ENCODE data around the gene TAS2R30.

Gene TAS2R30

GRCh38 chr12:11171145-11171968, 36.9 kb upstream of the TAS2R30 start, which contains the start of gene SMIM10L1 (continued):
- TF ChIP-seq ZNF529 (tag by site-specific recombination; IDR thresholded peaks at IDR 0.05; ENCODE audit: insufficient replicate concordance) (no peak), ZNF26 (tag by site-specific recombination; IDR thresholded peaks at IDR 0.05) (no peak), ZNF621 (tag by site-specific recombination; IDR thresholded peaks at IDR 0.05) (no peak), BCL11A (tag by site-specific recombination; IDR thresholded peaks at IDR 0.05; ENCODE audit: low read depth) (no peak), ZNF174 (tag by site-specific recombination; IDR thresholded peaks at IDR 0.05) (no peak), INSM2 (tag by site-specific recombination; IDR thresholded peaks at IDR 0.05) (0 out of 2 replicates have a peak, but pooled peaks have one; percentile 27), ZNF677 (tag by site-specific recombination; IDR thresholded peaks at IDR 0.05) (no peak), GLI4 (tag by site-specific recombination; IDR thresholded peaks at IDR 0.05) (0 out of 2 replicates have a peak, but pooled peaks have one; percentile 66), ZBTB48 (tag by site-specific recombination; IDR thresholded peaks at IDR 0.05) (peak; percentile 42; the same call in 1 of the 2 replicates), HOXD13 (CRISPR knock-in tag; IDR thresholded peaks at IDR 0.05; ENCODE audit: borderline replicate concordance) (no peak), ZBTB1 (tag by site-specific recombination; IDR thresholded peaks at IDR 0.05) (0 out of 2 replicates have a peak, but pooled peaks have one; percentile 43), ZSCAN4 (tag by site-specific recombination; IDR thresholded peaks at IDR 0.05) (no peak), ZNF350 (tag by site-specific recombination; IDR thresholded peaks at IDR 0.05) (no peak), ZNF830 (tag by site-specific recombination; IDR thresholded peaks at IDR 0.05; ENCODE audit: low read depth) (no peak), ZNF514 (tag by site-specific recombination; IDR thresholded peaks at IDR 0.05) (no peak), ZBTB20 (tag by site-specific recombination; IDR thresholded peaks at IDR 0.05) (peak; percentile 91), SP3 (tag by site-specific recombination; IDR thresholded peaks at IDR 0.05) (0 out of 2 replicates have a peak, but pooled peaks have one; percentile 38), ZNF223 (tag by site-specific recombination; IDR thresholded peaks at IDR 0.05) (no peak), ZNF600 (tag by site-specific recombination; IDR thresholded peaks at IDR 0.05) (peak; percentile 61; the same call in 1 of the 2 replicates), ZNF544 (tag by site-specific recombination; IDR thresholded peaks at IDR 0.05) (no peak), ZNF335 (tag by site-specific recombination; conservative IDR thresholded peaks at IDR 0.05) (peak; percentile 83), ZBTB11 (tag by site-specific recombination; conservative IDR thresholded peaks at IDR 0.05; ENCODE audit: low read depth) (peak; percentile 49), ZNF449 (tag by site-specific recombination; IDR thresholded peaks at IDR 0.05) (no peak), ZNF138 (tag by site-specific recombination; IDR thresholded peaks at IDR 0.05; ENCODE audit: borderline replicate concordance) (no peak), ZFP37 (tag by site-specific recombination; IDR thresholded peaks at IDR 0.05) (peak; percentile 79), YY1 (tag by site-specific recombination; IDR thresholded peaks at IDR 0.05) (peak; percentile 97), ZNF274 (IDR thresholded peaks at IDR 0.05; ENCODE audit: low read length) (no peak), ZNF274 (tag by site-specific recombination; IDR thresholded peaks at IDR 0.05; ENCODE audit: borderline replicate concordance) (no peak)

Data from HEK293 (cell line).